SIG-M5 treated with dmso at 0.1 percent for 504 hours (cell line): ENCODE results near the gene LYAR.
"Not testable (repeated sequence)": the region's sequence is repeated elsewhere in the genome, so short reads cannot be mapped to it uniquely, and the experiment has no call there.

Experiments used
- DNase-seq: peaks from one replicate; lab custom pipeline; 2025; ENCODE audit not compliant: unreplicated experiment; lab: John Stamatoyannopoulos, UW

LYAR gene

DNA sequence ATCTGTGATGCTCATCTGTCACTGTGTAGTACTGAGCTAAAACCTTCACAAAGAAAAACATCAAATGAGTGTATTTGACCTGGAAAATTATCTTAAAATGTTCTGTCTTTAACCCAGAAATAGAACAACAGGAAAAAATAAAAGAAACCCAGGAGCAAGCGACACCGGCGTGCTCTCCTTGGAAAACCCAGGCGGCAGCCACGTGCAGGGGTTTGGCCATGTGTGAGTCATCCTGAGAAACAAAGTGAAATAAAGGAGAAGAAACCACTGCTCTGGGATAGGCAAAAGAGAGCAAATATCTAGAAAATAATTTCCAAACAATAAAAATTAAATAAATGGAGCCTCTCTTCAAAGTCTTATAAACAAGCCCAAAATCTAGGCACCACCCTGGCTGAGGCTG is 22.0 kb downstream of the LYAR start:
- no peak for DNase-seq

DNA sequence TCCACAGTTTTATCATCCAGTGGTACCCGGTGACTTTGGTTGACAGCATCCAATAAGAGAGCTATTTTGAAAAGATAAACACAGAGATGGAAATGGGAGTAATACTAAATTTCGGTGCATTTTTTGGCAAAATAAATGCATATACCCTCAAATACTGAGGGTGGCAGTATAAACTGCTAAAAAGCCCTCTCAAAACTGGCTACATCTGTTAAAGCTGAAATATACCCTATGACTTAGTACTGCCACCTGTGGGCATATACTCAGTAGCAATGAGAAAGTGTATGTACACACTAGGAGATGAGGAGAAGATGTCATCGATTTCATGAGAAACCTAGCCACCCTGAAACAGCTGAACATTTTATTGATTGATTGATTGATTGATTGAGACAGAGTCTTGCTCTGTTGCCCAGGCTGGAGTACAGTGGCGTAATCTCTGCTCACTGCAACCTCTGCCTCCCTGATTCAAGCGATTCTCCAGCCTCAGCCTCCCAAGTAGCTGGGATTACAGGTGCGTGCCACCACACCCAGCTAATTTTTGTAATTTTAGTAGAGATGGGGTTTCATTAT is 29.7 kb downstream of the LYAR start:
- DNase-seq, result peak; percentile 74

DNA sequence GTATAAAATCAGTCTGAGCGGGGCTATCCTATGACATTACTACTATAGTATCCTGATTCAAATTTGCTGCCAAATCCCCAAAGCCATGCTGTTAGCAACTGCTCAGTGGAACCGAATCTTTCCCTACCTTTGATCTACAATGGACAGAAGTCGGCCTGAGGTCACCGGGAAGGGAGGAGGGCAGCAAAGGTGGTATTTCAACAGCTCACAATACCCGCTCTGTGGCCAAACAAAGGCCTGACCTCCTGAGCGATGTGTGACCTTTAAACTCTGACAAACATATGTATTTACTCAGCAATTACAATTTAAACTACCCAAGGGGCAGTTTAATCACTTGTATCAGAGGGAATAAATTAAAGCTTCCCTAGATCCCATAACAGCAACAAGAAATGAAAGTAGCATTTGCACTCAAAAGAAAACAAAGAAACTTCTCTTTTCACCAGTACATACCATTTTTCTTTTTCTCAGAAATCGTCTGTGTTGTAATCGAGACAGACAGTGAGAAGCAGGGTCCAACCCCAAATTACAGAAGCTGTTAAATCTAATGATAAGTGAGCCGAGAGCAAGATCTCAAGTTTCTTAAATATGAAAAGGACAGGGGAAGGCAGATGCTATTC is 30.4 kb downstream of the LYAR start:
- no peak for DNase-seq

DNA sequence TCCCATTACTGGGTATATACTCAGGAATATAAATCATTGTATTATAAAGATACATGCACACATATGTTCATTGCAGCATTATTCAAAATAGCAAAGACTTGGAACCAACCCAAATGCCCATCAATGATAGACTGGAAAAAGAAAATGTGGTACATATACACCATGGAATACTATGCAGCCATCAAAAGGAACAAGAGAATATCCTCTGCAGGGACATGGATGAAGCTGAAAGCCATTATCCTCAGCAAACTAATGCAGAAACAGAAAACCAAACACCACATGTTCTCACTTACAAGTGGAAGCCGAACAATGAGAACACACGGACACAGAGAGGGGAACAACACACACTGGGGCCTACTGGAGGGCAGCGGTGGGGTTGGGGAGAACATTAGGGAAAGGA is 32.2 kb downstream of the LYAR start:
- not testable (repeated sequence) for DNase-seq

DNA sequence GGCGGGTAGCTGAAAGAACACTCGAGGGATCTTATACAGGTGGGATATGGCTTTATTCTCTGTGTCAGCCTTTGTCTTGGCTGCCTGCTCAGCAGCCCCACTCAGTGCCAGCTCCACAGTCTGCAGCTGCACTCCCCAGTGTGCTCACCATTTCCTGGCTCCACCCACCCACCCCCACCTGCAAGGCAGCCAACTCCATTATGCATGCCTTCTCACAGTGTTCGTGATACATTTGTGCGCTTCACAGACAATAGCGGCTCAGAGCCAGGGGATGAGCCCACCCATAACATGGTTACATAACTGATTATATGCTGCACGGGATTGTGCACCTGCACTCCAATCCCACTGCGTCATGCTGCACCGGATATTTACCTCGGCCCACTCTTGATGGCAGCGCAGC is 33.2 kb downstream of the LYAR start:
- DNase-seq, result no peak

DNA sequence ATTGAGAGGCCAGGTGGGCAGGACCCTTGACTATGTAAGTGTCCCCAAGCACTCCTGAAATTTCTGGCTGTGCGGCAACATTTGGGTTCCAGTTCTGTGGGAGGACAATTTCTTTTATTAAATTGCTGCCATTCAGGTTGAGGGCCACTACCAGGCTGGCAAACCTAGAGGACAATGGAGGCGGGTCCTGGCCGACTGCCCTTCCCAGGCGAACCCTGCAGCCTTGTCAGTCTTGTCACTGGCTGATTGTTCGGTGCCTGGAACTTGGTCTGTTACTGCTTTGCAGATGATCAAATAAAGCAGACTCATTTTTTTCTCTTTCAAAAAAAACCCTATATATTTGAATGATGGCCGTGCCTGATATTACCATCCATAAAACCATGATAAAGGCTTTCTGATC is 35.3 kb downstream of the LYAR start:
- no peak for DNase-seq

DNA sequence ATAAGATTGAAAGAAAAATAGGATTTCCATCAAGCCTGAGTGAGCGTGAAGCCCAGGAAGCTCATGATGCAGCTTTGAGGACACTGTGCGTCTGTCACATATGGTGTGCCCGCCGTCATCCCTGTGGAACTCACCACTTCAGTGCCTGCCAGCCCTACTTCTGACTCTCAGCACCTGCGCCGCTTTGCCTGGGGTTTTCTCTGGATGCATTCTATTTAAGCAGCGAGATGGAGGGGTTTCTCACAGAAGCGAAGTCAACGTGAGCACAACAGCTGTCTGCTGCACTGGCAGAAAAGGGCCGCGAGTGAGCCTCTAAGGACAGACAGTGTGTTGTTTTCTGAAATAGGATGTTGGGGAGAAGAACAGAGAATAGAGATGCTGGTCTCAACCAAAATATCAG is 35.8 kb downstream of the LYAR start:
- DNase-seq, result no peak

DNA sequence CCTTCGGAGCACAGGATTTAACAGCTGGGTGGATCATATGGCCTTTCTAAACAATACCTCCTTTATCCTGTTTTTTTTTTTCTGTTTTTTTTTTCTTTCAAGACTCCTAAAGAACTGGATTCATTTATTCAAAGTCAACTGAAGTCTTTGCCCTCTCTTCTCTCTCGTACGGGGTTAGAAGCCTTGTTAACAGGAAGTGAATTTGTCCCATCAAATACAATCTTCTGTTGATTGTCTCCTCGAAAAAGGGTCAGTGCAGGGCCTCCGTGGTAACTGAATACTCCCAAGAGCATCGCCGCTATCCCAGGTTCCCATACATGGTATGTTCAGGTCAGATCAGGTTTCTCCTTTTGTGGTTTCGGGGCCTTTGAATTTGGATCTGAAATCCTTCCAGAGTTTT is 40.1 kb downstream of the LYAR start:
- DNase-seq, result no peak

DNA sequence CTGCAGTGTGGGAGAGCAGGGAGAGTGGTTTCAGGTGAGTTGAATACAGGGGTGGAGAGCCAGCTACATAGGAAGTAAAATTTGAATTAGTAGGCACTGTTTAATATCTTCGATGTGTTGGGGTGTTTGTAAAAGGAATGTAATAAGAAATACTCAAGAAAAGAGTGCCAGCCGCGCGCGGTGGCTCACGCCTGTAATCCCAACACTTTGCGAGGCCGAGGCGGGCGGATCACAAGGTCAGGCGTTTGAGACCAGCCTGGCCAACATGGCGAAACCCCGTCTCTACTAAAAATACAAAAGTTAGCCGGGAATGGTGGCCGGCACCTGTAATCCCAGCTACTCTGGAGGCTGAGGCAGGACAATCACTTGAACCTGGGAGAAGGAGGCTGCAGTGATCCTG is 40.6 kb downstream of the LYAR start:
- DNase-seq, result not testable (repeated sequence)

DNA sequence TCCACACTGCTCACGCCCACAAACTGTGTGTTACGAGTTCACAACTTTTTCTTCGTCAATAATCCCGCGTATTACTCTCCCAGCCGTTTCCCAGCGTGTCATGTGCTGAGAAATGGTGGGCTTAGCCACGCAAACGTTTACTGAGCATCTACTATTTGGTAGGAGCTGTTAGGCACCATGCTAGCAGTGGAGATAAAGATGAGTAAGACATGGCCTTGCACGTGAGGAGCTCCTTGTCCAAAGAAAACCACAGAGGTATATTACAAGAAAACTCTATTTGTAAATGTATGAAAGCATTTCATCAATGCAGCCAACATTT is 41.1 kb downstream of the LYAR start:
- no peak for DNase-seq

DNA sequence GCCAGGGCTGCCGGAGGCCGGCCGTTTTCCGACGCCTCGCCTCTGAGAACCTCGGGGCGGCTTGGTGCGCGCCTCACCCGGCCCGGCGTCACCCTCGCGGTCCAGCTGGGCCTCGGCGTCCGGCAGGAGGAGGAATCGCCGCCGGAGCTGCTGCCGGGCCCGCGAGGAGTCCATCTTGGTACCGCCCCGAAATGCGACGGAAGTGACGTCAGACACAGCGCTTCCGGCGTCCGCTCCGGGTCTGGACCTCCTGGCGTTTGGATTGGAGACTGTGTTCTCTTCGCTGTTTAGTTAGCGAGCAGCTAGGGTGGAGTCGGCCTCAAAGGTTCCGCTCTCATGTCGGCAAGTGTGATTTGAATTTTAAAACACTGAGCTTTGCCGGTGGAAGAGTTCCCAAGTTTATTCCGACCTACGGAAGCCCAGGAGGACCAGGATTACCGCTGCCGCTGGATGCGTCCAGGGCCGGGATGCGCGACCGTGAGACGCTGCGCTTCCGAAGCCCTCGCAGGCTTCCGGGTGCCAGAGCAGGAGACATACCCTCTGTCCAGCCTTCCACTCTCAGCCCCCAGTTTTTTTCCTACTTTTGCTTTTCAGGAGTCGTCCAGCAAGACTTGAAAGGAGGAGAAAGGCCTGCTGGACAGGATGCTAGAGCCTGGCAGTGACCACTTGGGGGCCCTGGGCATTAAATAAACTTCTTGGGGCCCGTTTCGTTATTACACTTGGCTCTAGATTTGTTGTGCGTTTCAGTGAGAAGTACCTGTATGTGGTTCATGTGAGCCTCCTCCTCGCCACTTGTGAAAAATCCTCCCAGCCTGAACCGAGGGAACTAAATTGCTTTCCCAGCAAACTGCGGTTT is 41.7 kb downstream of the LYAR start, which contains the start of gene TMEM128:
Gene TMEM128, minus strand, starts transcription at position 195 of the 856 bp plus-strand sequence. Its CDS starts 21 bp downstream, at position 174.
- DNase-seq, result peak; percentile 86

DNA sequence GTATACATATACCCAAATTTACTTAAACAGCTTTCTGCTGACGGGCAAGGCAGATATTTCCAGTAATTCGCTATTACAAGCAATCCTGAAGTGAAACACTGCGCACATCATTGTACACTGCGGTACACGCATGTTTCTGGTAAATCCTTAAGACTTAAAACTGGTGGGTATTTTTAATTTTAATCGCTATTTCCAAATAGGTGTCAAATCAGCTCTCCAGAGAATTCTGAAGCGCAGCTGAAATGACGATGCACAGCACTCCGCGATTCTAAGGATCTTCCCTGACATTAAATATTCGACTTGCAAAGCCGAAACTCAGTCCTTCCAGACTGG is 42.3 kb downstream of the LYAR start:
- no peak for DNase-seq

DNA sequence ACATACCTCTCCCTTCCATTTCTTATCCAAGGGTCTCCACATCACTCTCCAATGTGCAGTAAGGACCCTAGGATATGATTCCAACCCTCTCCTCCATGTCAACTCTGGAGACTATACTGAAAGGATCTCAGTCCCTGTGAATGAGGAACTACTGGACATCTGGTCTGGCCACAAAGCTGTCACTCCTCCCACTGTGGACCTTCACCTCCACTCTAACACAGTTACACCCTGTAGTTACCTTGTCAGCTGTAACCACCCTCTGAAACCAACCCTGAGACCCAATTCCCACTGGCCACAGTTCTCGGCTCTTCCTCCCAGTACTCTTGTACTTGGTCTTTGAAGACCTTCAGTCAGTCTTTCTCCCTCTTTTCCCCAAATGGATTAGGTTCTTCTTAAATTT is 44.8 kb downstream of the LYAR start:
- no peak for DNase-seq

DNA sequence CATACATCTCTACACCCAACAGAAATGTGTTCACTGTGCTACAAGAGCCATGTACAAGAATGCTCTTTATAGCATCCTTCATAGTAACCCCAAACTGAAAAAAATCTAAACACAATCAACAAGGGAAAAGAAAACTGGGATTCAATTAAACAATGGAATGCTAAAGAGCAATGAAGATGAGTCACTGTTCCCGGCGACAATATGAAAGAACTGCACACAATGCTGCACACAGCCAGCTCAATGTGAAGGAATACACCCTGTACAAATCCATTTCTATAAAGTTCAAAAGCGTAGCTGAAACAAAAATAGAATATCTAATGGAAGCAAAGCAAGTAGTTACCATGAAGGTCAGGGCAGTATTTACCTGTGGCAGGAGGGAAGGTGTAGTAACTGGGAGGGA is 50.4 kb downstream of the LYAR start:
- not testable (repeated sequence) for DNase-seq

DNA sequence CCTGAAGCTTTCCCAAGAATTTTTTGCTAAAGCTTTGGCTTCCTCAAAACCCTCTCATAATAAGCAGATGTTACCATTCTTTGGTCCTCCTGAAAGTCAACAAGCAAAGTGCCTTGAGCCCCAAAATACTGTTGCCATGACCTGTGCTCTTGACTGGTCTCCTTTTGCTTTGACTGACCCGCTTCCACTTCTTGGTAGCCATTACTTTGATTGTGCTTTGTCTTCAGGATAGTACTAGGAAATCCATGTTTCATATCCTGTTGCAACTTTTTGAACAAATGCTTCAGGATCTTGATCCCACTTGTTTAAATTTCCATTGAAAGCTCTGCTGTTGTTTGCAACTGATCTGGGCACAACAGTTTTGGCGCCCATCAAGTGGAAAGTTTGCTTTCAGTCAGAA is 56.3 kb downstream of the LYAR start:
- DNase-seq, result no peak

DNA sequence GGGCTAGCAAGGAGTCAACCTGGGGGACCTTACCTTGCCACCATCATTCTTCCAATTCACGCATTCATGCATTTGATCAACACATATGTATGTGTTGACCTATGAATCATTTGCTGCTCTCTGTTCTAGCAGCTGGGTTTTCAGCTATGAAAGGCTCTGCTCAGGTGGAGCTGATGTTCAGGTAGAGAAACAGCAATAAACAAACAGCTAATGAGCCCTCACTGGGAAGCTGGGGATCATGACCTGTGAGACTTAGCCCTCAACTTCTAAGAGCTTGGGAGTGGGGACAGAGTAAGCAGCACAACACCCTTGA is 61.6 kb downstream of the LYAR start:
- DNase-seq, result no peak

DNA sequence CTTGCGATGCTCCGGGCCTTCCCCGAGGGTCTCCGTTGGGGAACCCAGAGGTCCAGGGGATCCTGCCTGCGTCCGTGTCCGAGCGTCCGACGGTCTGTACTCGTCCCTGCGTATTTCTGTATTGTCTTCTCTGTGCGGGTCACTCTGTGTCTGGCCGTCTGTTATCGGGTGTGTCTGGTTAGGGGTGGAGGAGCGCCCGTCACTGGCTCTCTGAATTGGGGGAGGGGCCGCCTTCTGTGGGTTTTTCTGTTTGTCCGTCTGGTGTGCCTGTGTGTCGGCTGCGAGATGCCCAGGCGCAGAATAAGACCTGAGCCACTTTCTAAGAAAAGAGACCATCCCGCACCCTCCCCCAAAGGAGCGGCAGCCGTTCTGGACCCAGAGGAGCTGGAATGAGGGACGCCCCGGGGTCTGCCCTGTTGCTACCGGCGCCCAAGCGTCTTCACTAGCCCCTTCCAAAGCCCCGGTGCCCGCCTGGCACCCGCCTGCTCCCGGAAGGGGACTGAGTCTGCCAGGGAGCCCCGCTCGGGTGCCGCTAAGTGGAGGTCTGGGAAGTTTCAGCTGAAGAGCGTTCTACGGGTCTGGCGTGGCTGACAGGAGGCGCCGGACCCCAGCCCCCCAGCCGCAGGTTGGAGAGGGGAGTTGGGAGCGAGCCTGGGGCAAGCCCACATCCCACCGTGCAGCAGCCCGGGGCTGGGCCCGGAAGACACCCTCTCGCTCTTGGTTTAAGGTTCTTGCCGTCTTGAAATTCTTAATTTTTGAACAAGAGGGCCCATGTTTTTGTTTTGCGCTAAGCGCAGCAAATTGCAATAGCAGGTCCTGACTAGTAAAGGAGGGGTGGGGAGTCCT is 62.2 kb downstream of the LYAR start:
- DNase-seq, result no peak

DNA sequence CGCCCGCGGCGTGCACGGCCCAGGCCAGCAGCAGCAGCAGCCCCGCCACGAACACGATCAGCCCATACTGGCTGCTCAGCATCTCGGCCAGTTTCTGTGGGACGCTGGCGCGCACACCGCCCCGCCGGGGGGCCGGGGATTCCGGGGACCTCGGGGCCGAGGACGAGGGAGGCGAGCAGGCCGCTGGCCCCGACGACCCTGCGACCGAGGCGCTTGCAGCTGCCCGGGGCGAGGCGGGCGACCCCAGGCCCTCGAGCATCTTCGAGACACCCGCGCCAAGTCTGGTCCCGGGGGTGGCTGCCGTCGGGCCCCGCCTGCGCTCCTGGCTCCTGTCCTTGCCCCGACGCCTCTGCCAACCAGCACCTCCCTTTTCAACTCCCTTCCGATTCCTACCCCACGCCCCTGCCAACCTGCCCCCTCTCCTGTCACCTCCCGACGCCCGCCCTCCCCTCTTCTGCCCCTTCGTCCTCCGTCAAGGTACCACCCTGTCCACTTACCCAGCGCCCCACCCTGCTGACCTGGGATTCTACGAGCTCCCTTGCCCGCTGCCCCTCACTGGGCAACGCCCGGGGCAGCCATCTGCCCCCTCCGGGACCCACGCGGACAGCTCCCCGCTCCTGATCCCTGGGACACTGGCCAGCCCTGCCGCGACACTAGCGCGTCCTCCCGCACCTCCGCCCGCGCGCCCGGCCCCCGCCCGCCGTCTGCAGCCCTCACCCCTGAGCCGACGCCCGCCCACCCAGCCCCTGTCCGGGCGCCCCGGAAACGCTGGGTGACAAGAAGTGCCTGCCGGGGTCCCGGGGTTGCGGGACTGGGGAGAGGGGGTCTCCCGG is 63.1 kb downstream of the LYAR start, which contains the start of gene OTOP1:
Gene OTOP1, minus strand, starts transcription at position 324 of the 833 bp plus-strand sequence. Its CDS starts 65 bp downstream, at position 259.
- DNase-seq, result no peak

DNA sequence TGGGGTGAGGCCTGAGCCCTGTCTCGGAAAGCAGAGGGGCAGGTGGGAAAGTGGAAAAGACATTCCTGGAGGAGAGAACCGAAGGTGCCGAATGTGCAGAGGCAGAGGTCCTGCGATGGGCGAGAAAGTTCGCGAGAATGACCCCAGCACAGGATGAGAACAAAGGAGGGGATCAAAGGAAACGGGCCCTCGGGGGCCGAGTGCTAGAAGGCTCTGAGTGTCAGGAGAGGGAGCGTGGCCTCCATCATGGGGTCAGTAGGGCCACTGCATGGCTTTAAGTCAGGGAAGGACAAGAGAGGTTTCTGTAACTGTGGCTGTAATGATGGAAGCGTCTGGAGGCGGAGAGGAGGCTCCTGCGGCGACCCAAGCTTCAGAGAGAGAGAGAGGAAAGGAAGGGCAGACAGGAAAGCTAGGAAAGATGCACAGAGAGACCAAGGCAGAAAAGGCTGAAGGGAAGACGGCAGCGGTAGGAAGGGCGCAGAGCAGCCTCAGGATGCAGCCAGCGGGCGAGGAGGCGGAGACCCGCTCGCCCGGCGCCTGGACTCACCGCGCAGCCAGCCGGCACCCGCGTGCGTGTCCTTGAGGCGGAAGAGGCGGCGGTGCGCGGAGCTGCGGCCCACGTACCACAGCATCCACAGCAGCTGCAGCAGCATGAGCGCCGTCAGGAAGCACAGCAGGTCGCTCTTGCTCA is 63.9 kb downstream of the LYAR start:
- DNase-seq, result no peak
